ENCODE measurements around the gene ADAD2.

Gene ADAD2

GRCh38 chr16:84181144-84181915 lies 9.6 kb upstream of the ADAD2 start:
- no peak overlapping the region for H3K4me3 ChIP-seq (replicated peaks in 1 of 2; ENCODE audit: low read depth in 2 of 2, low read length in 2 of 2)
- no peak for TF ChIP-seq CTCF (IDR thresholded peaks at IDR 0.05; ENCODE audit: low read depth, low read length)
- DNase-seq (ENCODE audit: low read depth in 2 of 2), result no peak

GRCh38 chr16:84182104-84182503 lies 8.9 kb upstream of the ADAD2 start:
- DNase-seq (ENCODE audit: low read depth in 2 of 2), result no peak
- TF ChIP-seq CTCF (IDR thresholded peaks at IDR 0.05; ENCODE audit: low read depth, low read length), result no peak
- H3K4me3 ChIP-seq (replicated peaks in 1 of 2; ENCODE audit: low read depth in 2 of 2, low read length in 2 of 2), result no peak overlapping the region

DNA sequence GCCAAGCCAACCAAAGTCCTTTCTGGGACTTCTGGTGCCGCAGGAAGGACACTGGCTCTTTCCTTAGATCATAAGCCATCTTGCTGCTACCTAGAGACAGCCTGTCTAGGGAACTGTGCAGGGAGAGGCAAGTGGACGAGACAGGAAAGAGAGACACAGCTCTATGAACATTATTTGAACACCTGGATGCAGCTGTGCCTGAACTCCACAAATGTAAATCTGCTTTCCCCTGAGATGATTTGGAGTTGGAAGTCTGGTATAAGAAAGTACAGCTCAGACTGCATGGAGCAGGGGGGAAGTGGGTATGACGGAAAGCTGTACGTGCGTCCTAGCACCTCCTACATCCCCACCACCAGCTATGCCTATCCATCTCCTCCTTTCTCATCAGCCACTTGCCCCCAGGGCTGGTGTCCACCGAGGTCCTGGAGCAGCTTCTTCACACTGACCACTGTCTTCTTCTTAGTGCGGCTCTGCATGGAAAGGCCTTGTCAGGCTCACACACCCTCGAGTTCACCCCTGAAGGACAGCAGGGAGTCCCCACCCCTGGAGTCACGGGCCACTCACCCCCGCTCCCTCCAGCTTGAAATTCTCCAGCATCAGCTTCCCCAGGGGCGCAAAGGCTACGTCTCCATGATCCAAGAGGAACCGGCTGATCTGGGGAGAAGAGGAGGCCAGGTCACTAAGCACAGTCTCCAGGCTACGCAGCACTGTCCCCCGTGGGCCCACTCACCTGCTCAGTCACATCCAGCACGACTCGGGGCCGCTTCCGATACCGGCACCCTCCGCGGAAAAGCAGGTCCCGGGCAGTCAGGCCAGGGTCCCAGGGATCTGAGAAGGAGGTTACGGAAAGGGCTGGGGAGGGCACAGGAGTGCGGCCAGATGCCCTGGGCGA lies 8.0 kb upstream of the ADAD2 start:
- no peak overlapping the region for H3K4me3 ChIP-seq (replicated peaks in 1 of 2; ENCODE audit: low read depth in 2 of 2, low read length in 2 of 2)
- no peak for TF ChIP-seq CTCF (IDR thresholded peaks at IDR 0.05; ENCODE audit: low read depth, low read length)
- DNase-seq (ENCODE audit: low read depth in 2 of 2), result no peak

DNA sequence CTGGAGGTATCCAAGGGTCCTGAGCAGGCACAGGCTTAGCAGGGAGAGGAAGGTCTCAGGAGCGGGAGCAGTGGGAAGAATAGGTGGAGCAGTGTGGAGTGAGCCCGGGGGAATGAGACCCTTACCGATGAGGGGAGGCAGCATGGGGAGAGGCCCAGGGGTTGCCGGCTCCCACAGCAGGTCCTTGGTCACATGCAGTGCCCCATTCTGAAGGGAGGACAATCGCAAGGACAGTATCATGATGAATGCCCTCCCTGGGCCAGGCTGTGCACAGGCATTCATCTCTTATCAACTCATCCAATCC lies 7.4 kb upstream of the ADAD2 start:
- TF ChIP-seq CTCF (IDR thresholded peaks at IDR 0.05; ENCODE audit: low read depth, low read length), result no peak
- no peak overlapping the region for H3K4me3 ChIP-seq (replicated peaks in 1 of 2; ENCODE audit: low read depth in 2 of 2, low read length in 2 of 2)

GRCh38 chr16:84183911-84184591 lies 6.9 kb upstream of the ADAD2 start:
- no peak overlapping the region for H3K4me3 ChIP-seq (replicated peaks in 1 of 2; ENCODE audit: low read depth in 2 of 2, low read length in 2 of 2)
- TF ChIP-seq CTCF (IDR thresholded peaks at IDR 0.05; ENCODE audit: low read depth, low read length), result peak; percentile 60
- peak in 1 of 2 donors; percentile 18 for DNase-seq (ENCODE audit: low read depth in 2 of 2)

More for the DNA sequence above, 7.4 kb upstream of the ADAD2 start:
- DNase-seq (ENCODE audit: low read depth in 2 of 2), result no peak

DNA sequence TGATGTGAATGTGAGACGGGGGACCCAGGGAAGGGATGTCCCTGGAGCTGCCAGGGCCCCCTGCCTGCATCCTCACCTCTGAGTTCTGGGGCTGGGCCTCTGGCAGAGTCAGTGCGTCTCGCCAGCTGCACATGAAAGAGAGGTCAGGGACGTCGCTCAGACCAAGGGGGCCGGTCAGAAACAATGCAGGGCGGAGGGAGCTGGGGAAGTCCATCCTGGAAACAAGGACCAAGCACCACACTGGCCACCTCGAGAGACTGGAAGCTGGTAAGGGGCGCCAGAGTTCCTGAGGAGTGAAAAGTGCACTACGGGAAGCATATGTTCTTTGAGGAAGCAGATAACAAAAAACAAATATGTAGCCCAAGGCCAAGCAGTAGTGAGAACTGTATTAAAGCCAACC lies 6.2 kb upstream of the ADAD2 start:
- TF ChIP-seq CTCF (IDR thresholded peaks at IDR 0.05; ENCODE audit: low read depth, low read length), result no peak
- H3K4me3 ChIP-seq (replicated peaks in 1 of 2; ENCODE audit: low read depth in 2 of 2, low read length in 2 of 2), result no peak overlapping the region
- DNase-seq (ENCODE audit: low read depth in 2 of 2), result no peak
